Loucy (cell line): ENCODE results near the gene DNAJB9.

Source experiments
- EZH2phosphoT487 ChIP-seq: fragments of 200-600 bp; IDR thresholded peaks from 2 replicates; pipeline ENCODE4 v1.6.1; 2018; ENCODE audit warnings: antibody characterized with exemption, mild to moderate bottlenecking, moderate library complexity, borderline replicate concordance
- TF ChIP-seq, protein P1 (sequence below): fragments of 200-600 bp; sonication (generic); conservative IDR thresholded peaks from 2 replicates; pipeline ENCODE4 v1.5.1; 2014; ENCODE audit warnings: mild to moderate bottlenecking, antibody characterized with exemption, low read length

GRCh38 chr7:108522780-108523179 is 46.9 kb upstream of the DNAJB9 start:
- TF ChIP-seq, protein P1, sequence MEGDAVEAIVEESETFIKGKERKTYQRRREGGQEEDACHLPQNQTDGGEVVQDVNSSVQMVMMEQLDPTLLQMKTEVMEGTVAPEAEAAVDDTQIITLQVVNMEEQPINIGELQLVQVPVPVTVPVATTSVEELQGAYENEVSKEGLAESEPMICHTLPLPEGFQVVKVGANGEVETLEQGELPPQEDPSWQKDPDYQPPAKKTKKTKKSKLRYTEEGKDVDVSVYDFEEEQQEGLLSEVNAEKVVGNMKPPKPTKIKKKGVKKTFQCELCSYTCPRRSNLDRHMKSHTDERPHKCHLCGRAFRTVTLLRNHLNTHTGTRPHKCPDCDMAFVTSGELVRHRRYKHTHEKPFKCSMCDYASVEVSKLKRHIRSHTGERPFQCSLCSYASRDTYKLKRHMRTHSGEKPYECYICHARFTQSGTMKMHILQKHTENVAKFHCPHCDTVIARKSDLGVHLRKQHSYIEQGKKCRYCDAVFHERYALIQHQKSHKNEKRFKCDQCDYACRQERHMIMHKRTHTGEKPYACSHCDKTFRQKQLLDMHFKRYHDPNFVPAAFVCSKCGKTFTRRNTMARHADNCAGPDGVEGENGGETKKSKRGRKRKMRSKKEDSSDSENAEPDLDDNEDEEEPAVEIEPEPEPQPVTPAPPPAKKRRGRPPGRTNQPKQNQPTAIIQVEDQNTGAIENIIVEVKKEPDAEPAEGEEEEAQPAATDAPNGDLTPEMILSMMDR, result no peak
- no peak for TF ChIP-seq EZH2phosphoT487
